HUES6 (cell line): ENCODE data around the gene PIGU.

ENCODE experiments used
- H3K27ac ChIP-seq: 2 replicates; pipeline ENCODE4 v1.7.0; 2013; ENCODE audit warnings: low read depth, mild to moderate bottlenecking, low read length, inconsistent platforms
- H3K27me3 ChIP-seq: 2 replicates; pipeline ENCODE4 v1.6.1; 2013; ENCODE audit warnings: low read length; ENCODE audit not compliant: control insufficient read depth, insufficient read depth
- H3K36me3 ChIP-seq: 2 replicates; pipeline ENCODE4 v1.6.1; 2013; ENCODE audit warnings: low read length; ENCODE audit not compliant: control insufficient read depth, insufficient read depth
- H3K4me1 ChIP-seq: 2 replicates; pipeline ENCODE4 v1.6.1; 2013; ENCODE audit warnings: low read length; ENCODE audit not compliant: control insufficient read depth, insufficient read depth
- H3K4me3 ChIP-seq: 2 replicates; pipeline ENCODE4 v1.5.1; 2013; ENCODE audit warnings: low read depth, low read length
- H3K9ac ChIP-seq: one replicate; pipeline ENCODE4 v1.6.1; 2013; ENCODE audit warnings: mild to moderate bottlenecking, low read length
- H3K9me3 ChIP-seq: 2 replicates; pipeline ENCODE4 v1.6.1; 2013; ENCODE audit warnings: low read depth, low read length; ENCODE audit not compliant: control insufficient read depth, insufficient read depth

The PIGU gene

GRCh38 chr20:34538671-34539123 lies 138.2 kb downstream of the PIGU start:
- Histone ChIP-seq H3K9me3 (no peaks in the 10 kb centered on the region), H3K27me3 (no peaks in the 10 kb centered on the region), H3K4me3 (no peak overlapping the region), H3K36me3 (peaks cover 57% of the 10 kb centered on the region), H3K4me1 (no peaks in the 10 kb centered on the region), H3K27ac (no peak overlapping the region), H3K9ac (no peak overlapping the region)

GRCh38 chr20:34537651-34538050 lies 139.2 kb downstream of the PIGU start:
- H3K4me1 ChIP-seq: no peaks in the 10 kb centered on the region
- no peaks in the 10 kb centered on the region for H3K27me3 ChIP-seq
- peaks cover 63% of the 10 kb centered on the region for H3K36me3 ChIP-seq
- H3K4me3 ChIP-seq: no peak overlapping the region
- H3K27ac ChIP-seq: no peak overlapping the region
- H3K9me3 ChIP-seq: no peaks in the 10 kb centered on the region
- no peak overlapping the region for H3K9ac ChIP-seq

- H3K4me1 ChIP-seq: no peaks in the 10 kb centered on the region
- H3K9ac ChIP-seq: no peak overlapping the region
- H3K4me3 ChIP-seq: no peak overlapping the region
- no peak overlapping the region for H3K27ac ChIP-seq
- peaks cover 68% of the 10 kb centered on the region for H3K36me3 ChIP-seq
- no peaks in the 10 kb centered on the region for H3K27me3 ChIP-seq
- no peaks in the 10 kb centered on the region for H3K9me3 ChIP-seq
Measured at GRCh38 chr20:34536798-34537394, 140.0 kb downstream of the PIGU start.

- H3K9ac ChIP-seq: no peak overlapping the region
- no peak overlapping the region for H3K27ac ChIP-seq
- peaks cover 72% of the 10 kb centered on the region for H3K36me3 ChIP-seq
- no peak overlapping the region for H3K4me3 ChIP-seq
- no peaks in the 10 kb centered on the region for H3K4me1 ChIP-seq
- no peaks in the 10 kb centered on the region for H3K9me3 ChIP-seq
- no peaks in the 10 kb centered on the region for H3K27me3 ChIP-seq
Measured at GRCh38 chr20:34535857-34536256, 141.0 kb downstream of the PIGU start.

- no peaks in the 10 kb centered on the region for H3K4me1 ChIP-seq
- H3K27me3 ChIP-seq: no peaks in the 10 kb centered on the region
- H3K36me3 ChIP-seq: peaks cover 72% of the 10 kb centered on the region
- no peak overlapping the region for H3K9ac ChIP-seq
- H3K4me3 ChIP-seq: no peak overlapping the region
- no peak overlapping the region for H3K27ac ChIP-seq
- no peaks in the 10 kb centered on the region for H3K9me3 ChIP-seq
Measured at GRCh38 chr20:34535301-34535840, 141.5 kb downstream of the PIGU start.

GRCh38 chr20:34534391-34535165 lies 142.3 kb downstream of the PIGU start:
- Histone ChIP-seq H3K27me3 (no peaks in the 10 kb centered on the region), H3K9ac (no peak overlapping the region), H3K4me1 (no peaks in the 10 kb centered on the region), H3K4me3 (no peak overlapping the region), H3K27ac (no peak overlapping the region), H3K36me3 (peaks cover 73% of the 10 kb centered on the region), H3K9me3 (no peaks in the 10 kb centered on the region)

- Histone ChIP-seq H3K27ac (no peak overlapping the region), H3K9ac (no peak overlapping the region), H3K9me3 (no peaks in the 10 kb centered on the region), H3K36me3 (peaks cover 86% of the 10 kb centered on the region), H3K27me3 (no peaks in the 10 kb centered on the region), H3K4me3 (no peak overlapping the region), H3K4me1 (no peaks in the 10 kb centered on the region)
Measured at GRCh38 chr20:34532756-34533155, 144.1 kb downstream of the PIGU start.

GRCh38 chr20:34532320-34532719 lies 144.6 kb downstream of the PIGU start:
- Histone ChIP-seq H3K9me3 (no peaks in the 10 kb centered on the region), H3K36me3 (peaks cover 86% of the 10 kb centered on the region), H3K4me1 (no peaks in the 10 kb centered on the region), H3K9ac (no peak overlapping the region), H3K4me3 (no peak overlapping the region), H3K27me3 (no peaks in the 10 kb centered on the region), H3K27ac (no peak overlapping the region)

GRCh38 chr20:34531608-34532265 lies 145.2 kb downstream of the PIGU start:
- Histone ChIP-seq H3K36me3 (peaks cover 86% of the 10 kb centered on the region), H3K4me3 (no peak overlapping the region), H3K27me3 (no peaks in the 10 kb centered on the region), H3K9ac (no peak overlapping the region), H3K9me3 (no peaks in the 10 kb centered on the region), H3K4me1 (no peaks in the 10 kb centered on the region), H3K27ac (no peak overlapping the region)

- Histone ChIP-seq H3K36me3 (peaks cover 86% of the 10 kb centered on the region), H3K27ac (no peak overlapping the region), H3K27me3 (no peaks in the 10 kb centered on the region), H3K4me3 (no peak overlapping the region), H3K9ac (no peak overlapping the region), H3K9me3 (no peaks in the 10 kb centered on the region), H3K4me1 (0 out of 2 replicates have a peak, but pooled peaks cover 3% of the 10 kb centered on the region)
Measured at GRCh38 chr20:34530342-34530741, 146.6 kb downstream of the PIGU start.

- H3K27ac ChIP-seq: no peak overlapping the region
- 0 out of 2 replicates have a peak, but pooled peaks cover 3% of the 10 kb centered on the region for H3K4me1 ChIP-seq
- H3K9me3 ChIP-seq: no peaks in the 10 kb centered on the region
- H3K36me3 ChIP-seq: peaks cover 80% of the 10 kb centered on the region
- no peak overlapping the region for H3K9ac ChIP-seq
- H3K4me3 ChIP-seq: no peak overlapping the region
- H3K27me3 ChIP-seq: no peaks in the 10 kb centered on the region
Measured at GRCh38 chr20:34529742-34530141, 147.2 kb downstream of the PIGU start.
